SU-DHL-6 (cell line): ENCODE measurements around the gene GCN1.
A peak's percentile ranks its signal among the peaks of the same experiment; 100 is the strongest.

Source experiments
- H2AFZ ChIP-seq: fragments of 200-600 bp; sonication (generic); 2 replicates; pipeline ENCODE4 v1.6.1; 2014; ENCODE audit warnings: low read depth, mild to moderate bottlenecking, moderate library complexity, mixed read lengths, antibody characterized with exemption, low read length; ENCODE audit not compliant: severe bottlenecking
- H3F3A ChIP-seq: fragments of 200-600 bp; shearing (Covaris generic); 2 replicates; pipeline ENCODE4 v1.6.0; 2016; ENCODE audit warnings: antibody characterized with exemption, mild to moderate bottlenecking; ENCODE audit not compliant: insufficient read depth
- H3K27ac ChIP-seq: fragments of 200-600 bp; sonication (generic); 2 replicates; pipeline ENCODE4 v1.5.1; 2016; ENCODE audit warnings: low read depth, mild to moderate bottlenecking, low read length, moderate library complexity, mixed read lengths
- H3K27me3 ChIP-seq: fragments of 200-600 bp; sonication (generic), shearing (Covaris generic); 2 replicates; pipeline ENCODE4 v1.6.0; 2014; ENCODE audit warnings: mild to moderate bottlenecking, low read length
- H3K36me3 ChIP-seq: fragments of 200-600 bp; sonication (generic); 2 replicates; pipeline ENCODE4 v1.6.1; 2014; ENCODE audit warnings: mild to moderate bottlenecking, low read length, mixed read lengths
- H3K4me2 ChIP-seq: fragments of 300-600, 200-600 bp; shearing (Covaris generic), sonication (generic); 2 replicates; pipeline ENCODE4 v1.6.0; 2014; ENCODE audit warnings: low read length, low read depth, mild to moderate bottlenecking; ENCODE audit not compliant: poor library complexity, severe bottlenecking
- H3K4me3 ChIP-seq: fragments of 200-600 bp; sonication (generic); 2 replicates; pipeline ENCODE4 v1.5.1; 2014; ENCODE audit warnings: antibody characterized with exemption, low read length, mild to moderate bottlenecking, mixed read lengths; ENCODE audit not compliant: insufficient read depth, poor library complexity, severe bottlenecking
- H3K79me2 ChIP-seq: fragments of 200-600 bp; sonication (generic); 2 replicates; pipeline ENCODE4 v1.6.1; 2014; ENCODE audit warnings: mild to moderate bottlenecking, low read length, moderate library complexity; ENCODE audit not compliant: insufficient read depth
- H3K9ac ChIP-seq: fragments of 200-600 bp; sonication (generic); 2 replicates; pipeline ENCODE4 v1.7.0; 2014; ENCODE audit warnings: mild to moderate bottlenecking, low read length
- H3K9me2 ChIP-seq: fragments of 200-600 bp; sonication (generic); replicated peaks from 2 replicates; pipeline ENCODE4 v1.6.1; 2014; ENCODE audit warnings: low read length; ENCODE audit not compliant: insufficient read depth
- H3K9me3 ChIP-seq: fragments of 200-600 bp; sonication (generic); 2 replicates; pipeline ENCODE4 v1.6.1; 2014; ENCODE audit warnings: low read length, mixed read lengths; ENCODE audit not compliant: insufficient read depth
- H4K20me1 ChIP-seq: fragments of 200-600 bp; sonication (generic); 2 replicates; pipeline ENCODE4 v1.6.1; 2014; ENCODE audit warnings: low read depth, mild to moderate bottlenecking, antibody characterized with exemption, low read length, moderate library complexity, mixed read lengths
- EZH2phosphoT487 ChIP-seq: fragments of 200-600 bp; sonication (generic), shearing (Covaris generic); conservative IDR thresholded peaks from 2 replicates; pipeline ENCODE4 v1.6.1; 2018; ENCODE audit warnings: mild to moderate bottlenecking, antibody characterized with exemption, low read length, moderate library complexity, mixed read lengths
- TF ChIP-seq, protein P1 (sequence below): fragments of 200-600 bp; sonication (generic); IDR thresholded peaks from one replicate; pipeline ENCODE4 v1.5.1; 2017; ENCODE audit warnings: antibody characterized with exemption, mild to moderate bottlenecking, low read length, moderate library complexity; ENCODE audit not compliant: insufficient read depth, poor library complexity, severe bottlenecking

The GCN1 gene

DNA sequence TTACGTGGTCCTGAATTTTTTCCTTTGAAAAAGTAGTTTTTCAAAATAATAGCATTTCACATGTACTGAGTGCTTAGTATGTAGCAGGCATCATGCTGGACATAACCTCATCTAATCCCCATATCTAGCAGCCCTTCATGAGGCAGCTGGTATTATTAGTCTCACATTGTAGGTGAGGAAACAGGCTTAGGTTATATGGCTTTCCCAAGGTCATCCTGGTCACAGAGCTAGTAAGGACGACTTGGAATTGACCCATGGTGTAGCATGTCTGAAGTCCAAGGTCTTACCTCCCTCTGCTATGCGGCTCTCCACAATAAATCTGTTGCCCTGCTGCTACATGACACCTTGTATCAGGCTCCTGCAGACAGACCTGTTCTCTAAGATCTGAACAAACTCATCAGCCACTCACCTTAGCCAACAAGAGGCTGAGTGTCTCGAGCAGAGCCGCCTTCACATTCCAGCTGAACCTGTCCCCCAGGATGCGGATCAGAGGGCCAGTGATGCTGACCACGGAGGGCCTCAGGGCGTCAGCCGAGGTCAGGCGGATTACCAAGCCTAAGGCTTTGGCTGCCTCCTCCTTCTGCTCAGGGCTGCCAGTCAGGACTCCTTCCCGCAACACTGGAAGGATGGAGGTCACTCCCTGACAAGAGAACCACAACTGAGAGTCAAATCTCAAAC, 58.3 kb downstream of the GCN1 start:
- H3K27me3 ChIP-seq: no peaks in the 10 kb centered on the region
- H3K4me3 ChIP-seq: no peak overlapping the region
- no peaks in the 10 kb centered on the region for H3K9me3 ChIP-seq
- no peaks in the 10 kb centered on the region for H4K20me1 ChIP-seq
- H2AFZ ChIP-seq: no peak overlapping the region
- no peak overlapping the region for H3K27ac ChIP-seq
- H3F3A ChIP-seq: peaks cover 18% of the 10 kb centered on the region
- H3K79me2 ChIP-seq: no peaks in the 10 kb centered on the region
- no peak overlapping the region for H3K4me2 ChIP-seq
- H3K9me2 ChIP-seq: no peaks in the 10 kb centered on the region
- TF ChIP-seq, protein P1, sequence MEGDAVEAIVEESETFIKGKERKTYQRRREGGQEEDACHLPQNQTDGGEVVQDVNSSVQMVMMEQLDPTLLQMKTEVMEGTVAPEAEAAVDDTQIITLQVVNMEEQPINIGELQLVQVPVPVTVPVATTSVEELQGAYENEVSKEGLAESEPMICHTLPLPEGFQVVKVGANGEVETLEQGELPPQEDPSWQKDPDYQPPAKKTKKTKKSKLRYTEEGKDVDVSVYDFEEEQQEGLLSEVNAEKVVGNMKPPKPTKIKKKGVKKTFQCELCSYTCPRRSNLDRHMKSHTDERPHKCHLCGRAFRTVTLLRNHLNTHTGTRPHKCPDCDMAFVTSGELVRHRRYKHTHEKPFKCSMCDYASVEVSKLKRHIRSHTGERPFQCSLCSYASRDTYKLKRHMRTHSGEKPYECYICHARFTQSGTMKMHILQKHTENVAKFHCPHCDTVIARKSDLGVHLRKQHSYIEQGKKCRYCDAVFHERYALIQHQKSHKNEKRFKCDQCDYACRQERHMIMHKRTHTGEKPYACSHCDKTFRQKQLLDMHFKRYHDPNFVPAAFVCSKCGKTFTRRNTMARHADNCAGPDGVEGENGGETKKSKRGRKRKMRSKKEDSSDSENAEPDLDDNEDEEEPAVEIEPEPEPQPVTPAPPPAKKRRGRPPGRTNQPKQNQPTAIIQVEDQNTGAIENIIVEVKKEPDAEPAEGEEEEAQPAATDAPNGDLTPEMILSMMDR: no peak
- TF ChIP-seq EZH2phosphoT487: no peak
- H3K36me3 ChIP-seq: peaks cover 3% of the 10 kb centered on the region; the same call in 1 of the 2 replicates
- H3K9ac ChIP-seq: no peak overlapping the region

DNA sequence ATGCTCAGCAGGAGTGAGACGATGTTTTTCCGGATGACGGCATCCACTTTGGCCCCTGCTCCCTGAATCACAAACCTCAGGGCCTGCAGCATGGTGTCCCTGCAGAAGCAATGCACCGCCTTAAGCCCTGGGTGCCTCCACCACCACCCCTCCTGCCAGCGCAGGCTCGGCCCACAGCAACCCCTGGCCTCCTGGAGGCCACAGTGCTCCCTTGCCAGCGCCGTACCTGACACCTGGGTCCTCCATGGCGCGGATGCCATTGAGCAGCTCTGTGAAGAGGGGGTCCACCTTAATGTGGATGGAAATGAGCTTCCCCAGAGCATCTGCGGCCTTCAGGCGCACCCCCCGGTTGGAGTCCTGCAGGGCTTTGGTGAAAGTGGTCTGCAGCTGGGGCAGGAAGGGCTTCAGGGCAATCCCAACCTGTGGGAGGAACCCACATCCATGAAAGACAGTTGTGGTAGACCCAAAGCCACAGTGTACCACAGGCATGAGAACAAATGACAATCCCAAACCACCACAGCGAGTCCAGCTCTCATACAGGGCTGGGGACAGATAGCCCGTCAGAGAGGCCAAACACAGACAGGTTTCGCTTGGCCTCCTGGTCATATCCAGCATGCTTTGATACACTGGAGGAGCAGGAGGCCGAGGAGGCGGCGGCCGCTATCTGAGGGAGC, 60.1 kb downstream of the GCN1 start:
- Histone ChIP-seq H3K27ac (peak overlapping the region; percentile 96), H3K9me2 (no peaks in the 10 kb centered on the region), H3K4me3 (no peak overlapping the region), H3K36me3 (peaks cover 10% of the 10 kb centered on the region; the same call in 1 of the 2 replicates), H3K9me3 (no peaks in the 10 kb centered on the region), H4K20me1 (no peaks in the 10 kb centered on the region), H3K79me2 (no peaks in the 10 kb centered on the region), H3K4me2 (no peak overlapping the region), H3F3A (peaks cover 18% of the 10 kb centered on the region), H3K9ac (no peak overlapping the region), H3K27me3 (no peaks in the 10 kb centered on the region), H2AFZ (no peak overlapping the region)
- TF ChIP-seq, protein P1: no peak
- TF ChIP-seq EZH2phosphoT487: no peak

DNA sequence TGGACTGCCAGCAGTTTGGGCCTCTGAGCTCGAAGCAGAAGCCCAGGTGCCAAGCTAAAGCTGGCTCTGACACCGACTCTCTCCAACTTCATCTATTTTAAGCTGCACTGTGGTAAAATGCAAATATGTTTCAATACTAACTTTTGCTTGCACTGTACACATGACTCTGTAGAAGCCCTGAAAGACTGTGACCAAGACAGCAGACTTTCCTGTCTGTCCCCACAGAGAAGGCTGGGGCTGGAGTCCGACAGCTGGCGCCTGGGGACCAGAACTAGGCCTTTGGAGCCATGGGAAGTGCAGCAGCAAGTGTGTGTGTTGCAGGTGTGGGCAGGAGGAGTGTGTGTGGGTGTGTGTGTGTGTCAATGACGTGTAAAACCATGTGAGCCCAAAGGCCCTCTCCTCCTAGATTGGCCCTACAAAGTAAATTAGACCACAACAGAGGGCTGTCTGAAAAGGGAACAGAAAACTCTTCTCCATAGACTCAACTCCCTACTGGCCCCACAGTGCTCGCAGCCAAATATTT, 61.6 kb downstream of the GCN1 start:
- Histone ChIP-seq H3K9ac (peak overlapping the region; percentile 48), H2AFZ (no peak overlapping the region), H3K79me2 (no peaks in the 10 kb centered on the region), H3K9me3 (no peaks in the 10 kb centered on the region), H4K20me1 (no peaks in the 10 kb centered on the region), H3K4me2 (peak overlapping the region; percentile 66), H3K4me3 (peak overlapping the region; percentile 19), H3K36me3 (peaks cover 10% of the 10 kb centered on the region; the same call in 1 of the 2 replicates), H3K9me2 (no peaks in the 10 kb centered on the region), H3F3A (peaks cover 18% of the 10 kb centered on the region), H3K27me3 (no peaks in the 10 kb centered on the region), H3K27ac (peak overlapping the region; percentile 96)
- TF ChIP-seq, protein P1: no peak
- TF ChIP-seq EZH2phosphoT487: no peak
